Measurements from ENCODE around the gene ZFYVE28.

DNA sequence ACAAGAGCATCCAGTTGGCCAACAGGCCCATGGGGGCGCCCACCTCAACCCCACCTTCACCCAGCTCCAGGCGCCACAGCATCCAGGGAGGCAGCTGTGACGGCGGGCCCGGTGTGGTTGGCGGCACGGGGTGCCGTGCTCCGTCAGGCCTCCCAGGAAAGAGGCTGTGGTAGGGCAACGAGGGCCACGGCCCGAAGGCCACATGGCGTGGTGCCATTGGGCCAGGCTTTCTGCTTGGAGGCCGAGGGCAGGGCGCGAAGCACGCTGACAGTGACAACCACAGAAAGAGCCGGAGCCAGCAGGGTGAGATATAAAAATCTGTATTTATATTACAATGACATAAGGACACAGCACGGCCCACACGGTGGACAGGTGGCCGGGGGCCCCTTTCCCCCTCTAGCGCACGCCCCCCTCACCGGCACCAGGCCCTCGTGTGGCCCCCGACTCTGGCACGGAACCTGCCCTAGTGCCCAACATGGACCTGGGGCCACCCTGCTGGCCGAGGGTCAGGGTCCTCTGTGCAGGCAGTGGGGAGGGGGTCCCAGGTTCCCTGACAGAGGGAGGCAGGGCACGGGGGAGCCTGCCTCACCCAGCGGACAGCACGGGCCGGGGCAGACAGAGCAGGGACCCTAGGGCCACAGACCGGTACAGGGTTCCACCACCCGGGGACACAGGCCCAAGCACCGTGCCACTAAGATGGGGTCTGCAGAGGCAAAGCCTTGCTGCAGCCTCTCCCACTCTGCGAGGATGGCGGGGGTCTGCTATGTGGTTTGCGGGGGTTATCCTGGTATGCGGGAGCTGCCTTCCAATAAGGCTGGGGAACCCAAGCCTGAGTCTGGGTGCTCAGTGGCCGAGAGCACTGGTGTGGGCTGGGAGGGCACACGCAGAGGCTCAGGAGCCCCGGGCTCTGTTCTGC is 171.1 kb downstream of the ZFYVE28 start:
- TF ChIP-seq CTCF (IDR thresholded peaks at IDR 0.05; ENCODE audit: insufficient read depth, low read length, poor library complexity, severe bottlenecking) = no peak
- no peak for TF ChIP-seq EZH2phosphoT487 (conservative IDR thresholded peaks at IDR 0.05; ENCODE audit: low read length)

Measured in SU-DHL-6 (cell line).